GM12878 (cell line): ENCODE results near the gene SEMA4G. TPM values are rescaled to one million over a fixed set of nuclear protein-coding genes. Genes with fewer than 3 reads are reported as not detected.

Experiments
- ATAC-seq: fragments of 200-7000 bp; cut with Tn5 transposase; 3 replicates; pipeline ENCODE4 v1.9.1; 2020; ENCODE audit warnings: mild to moderate bottlenecking, moderate library complexity
- BruUV-seq: library from RNA; stranded (reverse); fragments of 400-500 nt; replicated peaks from 2 replicates; lab custom pipeline; 2021; lab: Mats Ljungman, UMichigan
- CTCF ChIA-PET: fragments of 300-600 bp; sonication (Branson Sonifier 250); formaldehyde crosslinking; extraction: SDS; loops from one replicate; lab custom pipeline; 2021; ENCODE audit warnings: inconsistent platforms; lab: Yijun Ruan, JAX
- POLR2A ChIA-PET: fragments of 350-600 bp; formaldehyde crosslinking; extraction: SDS; loops from one replicate; lab custom pipeline; 2021; ENCODE audit warnings: inconsistent platforms; lab: Charles Lee
- RAD21 ChIA-PET: fragments of 300-600 bp; sonication (Branson Sonifier 250); formaldehyde crosslinking; loops from one replicate; lab custom pipeline; 2023; ENCODE audit warnings: antibody characterized with exemption; ENCODE audit not compliant: unreplicated experiment; lab: Charles Lee
- SMC1A ChIA-PET: fragments of 300-600 bp; sonication (Branson Sonifier 250); formaldehyde crosslinking; loops from one replicate; lab custom pipeline; 2023; ENCODE audit not compliant: unreplicated experiment, uncharacterized antibody; lab: Charles Lee
- DNase-seq: peaks from one replicate; pipeline ENCODE4 v3.0.0-alpha.2; 2011; ENCODE audit warnings: low read depth, low spot score
- FAIRE-seq: peaks from 3 replicates; lab custom pipeline; 2011; peaks lifted over from hg19 to GRCh38; lab: Jason Lieb, UNC
- H2AFZ ChIP-seq: 2 replicates; pipeline ENCODE4 v1.6.0; 2011; ENCODE audit warnings: low read depth, low read length, control low read depth; ENCODE audit not compliant: control insufficient read depth
- H3K27ac ChIP-seq: 2 replicates; pipeline ENCODE4 v1.5.1; 2011; ENCODE audit warnings: control low read depth; ENCODE audit not compliant: control insufficient read depth, insufficient read depth
- H3K27me3 ChIP-seq, 2 experiments: replicated peaks in 1 of 2; 2 replicates each; pipeline versions ENCODE4 v1.6.0 to v1.6.1; 2011; ENCODE audit warnings: low read length in 1 of 2; ENCODE audit not compliant: control insufficient read depth in 2 of 2, insufficient read depth in 2 of 2
- H3K36me3 ChIP-seq, 2 experiments: 2 replicates each; pipeline ENCODE4 v1.5.1; 2011; ENCODE audit warnings: low read length in 1 of 2; ENCODE audit not compliant: control insufficient read depth in 2 of 2, insufficient read depth in 2 of 2
- H3K4me1 ChIP-seq: 2 replicates; pipeline ENCODE4 v1.6.1; 2011; ENCODE audit warnings: mild to moderate bottlenecking, low read length, moderate library complexity, mixed read lengths; ENCODE audit not compliant: control insufficient read depth, insufficient read depth
- H3K4me2 ChIP-seq: 2 replicates; pipeline ENCODE4 v1.6.0; 2011; ENCODE audit warnings: control low read depth; ENCODE audit not compliant: control insufficient read depth, insufficient read depth
- H3K4me3 ChIP-seq: fragments of 200-600 bp; sonication (generic); 2 replicates; pipeline ENCODE4 v1.5.1; 2016
- H3K79me2 ChIP-seq: 2 replicates; pipeline ENCODE4 v1.6.0; 2011; ENCODE audit warnings: low read length; ENCODE audit not compliant: control insufficient read depth, insufficient read depth
- H3K9ac ChIP-seq: 2 replicates; pipeline ENCODE4 v1.8.0; 2011; ENCODE audit warnings: low read length, control low read depth, mixed read lengths; ENCODE audit not compliant: control insufficient read depth, insufficient read depth
- H3K9me3 ChIP-seq: replicated peaks from 3 replicates; pipeline ENCODE4 v1.5.1; 2011; ENCODE audit warnings: mild to moderate bottlenecking, low read length; ENCODE audit not compliant: control insufficient read depth, insufficient read depth
- H4K20me1 ChIP-seq: 2 replicates; pipeline ENCODE4 v1.6.0; 2011; ENCODE audit not compliant: control insufficient read depth, insufficient read depth
- CHD2 ChIP-seq: IDR thresholded peaks from 2 replicates; pipeline ENCODE4 v1.6.1; 2011; ENCODE audit warnings: low read depth, low read length, improper control_type of control experiment, borderline replicate concordance
- CREB1 ChIP-seq: IDR thresholded peaks from 2 replicates; pipeline ENCODE4 v1.6.1; 2012; ENCODE audit warnings: low read depth, mild to moderate bottlenecking, inconsistent platforms
- MEF2A ChIP-seq: IDR thresholded peaks from 2 replicates; pipeline ENCODE4 v1.6.1; 2011; ENCODE audit warnings: low read depth, mild to moderate bottlenecking, low read length, moderate library complexity; ENCODE audit not compliant: insufficient read depth
- PML ChIP-seq: IDR thresholded peaks from 2 replicates; pipeline ENCODE4 v1.6.1; 2012; ENCODE audit warnings: low read length, inconsistent platforms
- POU2F2 ChIP-seq: IDR thresholded peaks from 3 replicates; pipeline ENCODE4 v1.6.1; 2011; ENCODE audit warnings: low read depth, mild to moderate bottlenecking, low read length, borderline replicate concordance
- RBBP5 ChIP-seq: fragments of 200-600 bp; sonication (generic); conservative IDR thresholded peaks from 2 replicates; pipeline ENCODE4 v1.6.1; 2016
- RCOR1 ChIP-seq: conservative IDR thresholded peaks from 2 replicates; pipeline ENCODE4 v1.6.1; 2012; ENCODE audit warnings: low read depth, low read length, improper control_type of control experiment
- SMAD1 ChIP-seq: fragments of 450-650 bp; IDR thresholded peaks from 2 replicates; pipeline ENCODE4 v1.6.1; 2018; ENCODE audit warnings: mild to moderate bottlenecking, low read depth; ENCODE audit not compliant: partially characterized antibody
- WGBS: methylation state at CpG from one replicate; pipeline ENCODE4 v1.1.6; 2016; ENCODE audit warnings: low lambda C conversion rate; ENCODE audit not compliant: insufficient replicate concordance, insufficient coverage; ENCODE audit errors: missing lambda C conversion rate; 5-methylcytosine and 5-hydroxymethylcytosine counted together
- in situ Hi-C: fragments of 300-500 bp; cut with MboI; formaldehyde crosslinking; loops from 9 replicates; pipeline ENCODE4 v1.14.3; 2018; ENCODE audit warnings: mixed read lengths
- intact Hi-C: fragments of 100-400 bp; cut with micrococcal nuclease; formaldehyde crosslinking; loops from one replicate; pipeline ENCODE4 v1.14.2; 2022; ENCODE audit not compliant: unreplicated experiment
- polyA plus RNA-seq, 11 experiments: library from polyadenylated mRNA; depleted of rRNA in 4 of 11; unstranded in 6 of 11; stranded (reverse) in 5 of 11; fragments of >200 nt; fragmentation: Nextera tagmentation in 4 of 11; fragmentation: Illumina TruSeq in 1 of 11; extraction: Ambion mirVana in 4 of 11; extraction: Trizol in 1 of 11; gene quantifications; 1 replicate in 1 of 11; 2 replicates in 10 of 11; pipeline versions ENCODE4 v1.2.1 to v1.2.3, GENCODE V29; 2011 to 2016; ENCODE audit warnings: inconsistent platforms in 2 of 11, missing spikeins in 2 of 11, low read depth in 1 of 11
- total RNA-seq, 4 experiments: library from RNA; depleted of rRNA in 3 of 4; stranded (reverse); fragments of >200 nt in 3 of 4; fragmentation: Illumina TruSeq in 1 of 4; extraction: Trizol in 1 of 4; gene quantifications; 2 replicates each; pipeline versions ENCODE4 v1.2.1 to v1.2.3, GENCODE V29; 2013 to 2021
- TF ChIP-seq, protein P1 (sequence below): fragments of 450-650 bp; IDR thresholded peaks from 2 replicates; pipeline ENCODE4 v1.6.1; 2016; ENCODE audit warnings: mild to moderate bottlenecking, moderate library complexity, borderline replicate concordance
- TF ChIP-seq, protein P2 (sequence below): fragments of 450-650 bp; formaldehyde crosslinking; IDR thresholded peaks from 2 replicates; pipeline ENCODE4 v1.4.0; 2020; ENCODE audit warnings: mild to moderate bottlenecking, moderate library complexity
- TF ChIP-seq, protein P3 (sequence below): IDR thresholded peaks from 2 replicates; pipeline ENCODE4 v1.6.1; 2012; ENCODE audit warnings: low read depth, low read length, improper control_type of control experiment

Gene SEMA4G
- total and polyA plus RNA-seq, 10 of the 15 experiments (the other 5 are each of a cell fraction or from before 2014, with no cell fraction given) = 0.09 to 2.3 (median 0.44) TPM; not detected in 4

DNA sequence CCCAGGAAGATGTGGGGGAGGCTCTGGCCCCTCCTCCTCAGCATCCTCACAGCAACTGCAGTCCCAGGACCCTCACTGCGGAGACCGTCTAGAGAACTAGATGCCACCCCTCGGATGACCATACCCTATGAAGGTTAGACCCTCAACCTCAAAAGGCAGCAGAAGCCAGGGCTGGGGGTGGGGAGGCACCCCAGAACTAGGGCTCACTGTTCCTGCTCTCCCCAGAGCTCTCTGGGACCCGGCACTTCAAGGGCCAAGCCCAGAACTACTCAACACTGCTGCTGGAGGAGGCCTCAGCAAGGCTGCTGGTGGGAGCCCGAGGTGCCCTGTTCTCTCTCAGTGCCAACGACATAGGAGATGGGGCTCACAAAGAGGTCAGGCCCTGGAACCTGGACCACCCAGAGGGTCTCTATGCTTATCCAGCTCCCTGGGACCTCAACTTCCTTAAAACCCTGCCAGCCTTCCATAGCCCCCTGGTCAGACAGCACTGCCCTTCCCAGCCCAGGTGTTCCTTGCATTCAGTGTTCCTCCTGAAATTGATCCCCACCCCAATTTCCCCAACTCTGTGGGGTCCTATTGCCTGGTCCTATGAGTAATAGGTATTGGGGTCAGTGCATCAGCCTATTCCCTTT is 3.7 kb downstream of the SEMA4G start:
- CTCF ChIA-PET = interaction anchor here (0.6 to 1.7 kb wide), 3 partner anchors 9 to 299 kb away, joined by 3 to 5 read pairs (median 3); no protein-coding TSS in a partner anchor
- no peak for ATAC-seq

More for the DNA sequence above, 3.7 kb downstream of the SEMA4G start:
- intact Hi-C loops (no loop called here), in situ Hi-C loops (no loop called here)
- Histone ChIP-seq H3K9ac (no peak overlapping the region), H3K36me3 (no peaks in the 10 kb centered on the region), H3K4me2 (no peak overlapping the region), H3K9me3 (no peaks in the 10 kb centered on the region), H4K20me1 (no peaks in the 10 kb centered on the region), H3K4me1 (peaks cover 3% of the 10 kb centered on the region; the same call in 1 of the 2 replicates), H3K79me2 (no peaks in the 10 kb centered on the region), H3K27me3 (no peaks in the 10 kb centered on the region), H3K27ac (no peak overlapping the region), H3K4me3 (no peak overlapping the region), H2AFZ (no peak overlapping the region)
- POLR2A ChIA-PET = no interaction called here
- DNase-seq (no peak), FAIRE-seq (no peak)
- RAD21 ChIA-PET = no interaction called here
- SMC1A ChIA-PET = no interaction called here
- 67% methylated on average over 6 of the region's 6 CpGs for WGBS
- BruUV-seq = no TSS peak
- no peak for TF ChIP-seq PML
- no peak for TF ChIP-seq CREB1
- no peak for TF ChIP-seq RCOR1
- TF ChIP-seq SMAD1 = no peak
- TF ChIP-seq, protein P1, sequence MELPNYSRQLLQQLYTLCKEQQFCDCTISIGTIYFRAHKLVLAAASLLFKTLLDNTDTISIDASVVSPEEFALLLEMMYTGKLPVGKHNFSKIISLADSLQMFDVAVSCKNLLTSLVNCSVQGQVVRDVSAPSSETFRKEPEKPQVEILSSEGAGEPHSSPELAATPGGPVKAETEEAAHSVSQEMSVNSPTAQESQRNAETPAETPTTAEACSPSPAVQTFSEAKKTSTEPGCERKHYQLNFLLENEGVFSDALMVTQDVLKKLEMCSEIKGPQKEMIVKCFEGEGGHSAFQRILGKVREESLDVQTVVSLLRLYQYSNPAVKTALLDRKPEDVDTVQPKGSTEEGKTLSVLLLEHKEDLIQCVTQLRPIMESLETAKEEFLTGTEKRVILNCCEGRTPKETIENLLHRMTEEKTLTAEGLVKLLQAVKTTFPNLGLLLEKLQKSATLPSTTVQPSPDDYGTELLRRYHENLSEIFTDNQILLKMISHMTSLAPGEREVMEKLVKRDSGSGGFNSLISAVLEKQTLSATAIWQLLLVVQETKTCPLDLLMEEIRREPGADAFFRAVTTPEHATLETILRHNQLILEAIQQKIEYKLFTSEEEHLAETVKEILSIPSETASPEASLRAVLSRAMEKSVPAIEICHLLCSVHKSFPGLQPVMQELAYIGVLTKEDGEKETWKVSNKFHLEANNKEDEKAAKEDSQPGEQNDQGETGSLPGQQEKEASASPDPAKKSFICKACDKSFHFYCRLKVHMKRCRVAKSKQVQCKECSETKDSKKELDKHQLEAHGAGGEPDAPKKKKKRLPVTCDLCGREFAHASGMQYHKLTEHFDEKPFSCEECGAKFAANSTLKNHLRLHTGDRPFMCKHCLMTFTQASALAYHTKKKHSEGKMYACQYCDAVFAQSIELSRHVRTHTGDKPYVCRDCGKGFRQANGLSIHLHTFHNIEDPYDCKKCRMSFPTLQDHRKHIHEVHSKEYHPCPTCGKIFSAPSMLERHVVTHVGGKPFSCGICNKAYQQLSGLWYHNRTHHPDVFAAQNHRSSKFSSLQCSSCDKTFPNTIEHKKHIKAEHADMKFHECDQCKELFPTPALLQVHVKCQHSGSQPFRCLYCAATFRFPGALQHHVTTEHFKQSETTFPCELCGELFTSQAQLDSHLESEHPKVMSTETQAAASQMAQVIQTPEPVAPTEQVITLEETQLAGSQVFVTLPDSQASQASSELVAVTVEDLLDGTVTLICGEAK = no peak
- TF ChIP-seq, protein P2, sequence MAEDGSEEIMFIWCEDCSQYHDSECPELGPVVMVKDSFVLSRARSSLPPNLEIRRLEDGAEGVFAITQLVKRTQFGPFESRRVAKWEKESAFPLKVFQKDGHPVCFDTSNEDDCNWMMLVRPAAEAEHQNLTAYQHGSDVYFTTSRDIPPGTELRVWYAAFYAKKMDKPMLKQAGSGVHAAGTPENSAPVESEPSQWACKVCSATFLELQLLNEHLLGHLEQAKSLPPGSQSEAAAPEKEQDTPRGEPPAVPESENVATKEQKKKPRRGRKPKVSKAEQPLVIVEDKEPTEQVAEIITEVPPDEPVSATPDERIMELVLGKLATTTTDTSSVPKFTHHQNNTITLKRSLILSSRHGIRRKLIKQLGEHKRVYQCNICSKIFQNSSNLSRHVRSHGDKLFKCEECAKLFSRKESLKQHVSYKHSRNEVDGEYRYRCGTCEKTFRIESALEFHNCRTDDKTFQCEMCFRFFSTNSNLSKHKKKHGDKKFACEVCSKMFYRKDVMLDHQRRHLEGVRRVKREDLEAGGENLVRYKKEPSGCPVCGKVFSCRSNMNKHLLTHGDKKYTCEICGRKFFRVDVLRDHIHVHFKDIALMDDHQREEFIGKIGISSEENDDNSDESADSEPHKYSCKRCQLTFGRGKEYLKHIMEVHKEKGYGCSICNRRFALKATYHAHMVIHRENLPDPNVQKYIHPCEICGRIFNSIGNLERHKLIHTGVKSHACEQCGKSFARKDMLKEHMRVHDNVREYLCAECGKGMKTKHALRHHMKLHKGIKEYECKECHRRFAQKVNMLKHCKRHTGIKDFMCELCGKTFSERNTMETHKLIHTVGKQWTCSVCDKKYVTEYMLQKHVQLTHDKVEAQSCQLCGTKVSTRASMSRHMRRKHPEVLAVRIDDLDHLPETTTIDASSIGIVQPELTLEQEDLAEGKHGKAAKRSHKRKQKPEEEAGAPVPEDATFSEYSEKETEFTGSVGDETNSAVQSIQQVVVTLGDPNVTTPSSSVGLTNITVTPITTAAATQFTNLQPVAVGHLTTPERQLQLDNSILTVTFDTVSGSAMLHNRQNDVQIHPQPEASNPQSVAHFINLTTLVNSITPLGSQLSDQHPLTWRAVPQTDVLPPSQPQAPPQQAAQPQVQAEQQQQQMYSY = no peak
- no peak for TF ChIP-seq CHD2
- TF ChIP-seq RBBP5 = no peak
- no peak for TF ChIP-seq POU2F2
- TF ChIP-seq, protein P3, sequence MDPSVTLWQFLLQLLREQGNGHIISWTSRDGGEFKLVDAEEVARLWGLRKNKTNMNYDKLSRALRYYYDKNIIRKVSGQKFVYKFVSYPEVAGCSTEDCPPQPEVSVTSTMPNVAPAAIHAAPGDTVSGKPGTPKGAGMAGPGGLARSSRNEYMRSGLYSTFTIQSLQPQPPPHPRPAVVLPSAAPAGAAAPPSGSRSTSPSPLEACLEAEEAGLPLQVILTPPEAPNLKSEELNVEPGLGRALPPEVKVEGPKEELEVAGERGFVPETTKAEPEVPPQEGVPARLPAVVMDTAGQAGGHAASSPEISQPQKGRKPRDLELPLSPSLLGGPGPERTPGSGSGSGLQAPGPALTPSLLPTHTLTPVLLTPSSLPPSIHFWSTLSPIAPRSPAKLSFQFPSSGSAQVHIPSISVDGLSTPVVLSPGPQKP = no peak
- TF ChIP-seq MEF2A = no peak
